PC-3 (cell line): ENCODE measurements around the gene CPEB1. TPM values are rescaled to one million over a fixed set of nuclear protein-coding genes. Genes with fewer than 3 reads are reported as not detected.
"Not testable (repeated sequence)": the region's sequence is repeated elsewhere in the genome, so short reads cannot be mapped to it uniquely, and the experiment has no call there.

Source experiments
- ATAC-seq: fragments of 200-7000 bp; cut with Tn5 transposase; 2 replicates; pipeline ENCODE4 v1.9.1; 2020; ENCODE audit warnings: mild to moderate bottlenecking, moderate library complexity
- BruUV-seq: library from RNA; stranded (reverse); fragments of 400-500 nt; replicated peaks from 2 replicates; lab custom pipeline; 2021; lab: Mats Ljungman, UMichigan
- CTCF ChIA-PET: fragments of 300-600 bp; sonication (Branson Sonifier 250); formaldehyde crosslinking; loops from one replicate; lab custom pipeline; 2022; ENCODE audit warnings: antibody characterized with exemption; lab: Charles Lee
- POLR2A ChIA-PET: fragments of 300-600 bp; sonication (Branson Sonifier 250); formaldehyde crosslinking; loops from one replicate; lab custom pipeline; 2022; ENCODE audit warnings: antibody characterized with exemption; ENCODE audit not compliant: unreplicated experiment; lab: Charles Lee
- DNase-seq: peaks from one replicate; pipeline ENCODE4 v3.0.0-alpha.2; 2015
- H2AFZ ChIP-seq: fragments of 300-600 bp; sonication (generic); 2 replicates; pipeline ENCODE4 v1.6.0; 2016; ENCODE audit warnings: antibody characterized with exemption, low read length
- H3F3A ChIP-seq: fragments of 300-600 bp; sonication (generic); one replicate; pipeline ENCODE4 v1.6.0; 2017; ENCODE audit warnings: antibody characterized with exemption, low read length, control low read depth, mild to moderate bottlenecking; ENCODE audit not compliant: unreplicated experiment
- H3K27ac ChIP-seq: fragments of 300-600 bp; sonication (generic); 2 replicates; pipeline ENCODE4 v1.5.1; 2016; ENCODE audit warnings: mild to moderate bottlenecking, low read length
- H3K27me3 ChIP-seq: fragments of 300-600 bp; sonication (generic); 2 replicates; pipeline ENCODE4 v1.6.1; 2016; ENCODE audit warnings: low read length, mixed read lengths
- H3K36me3 ChIP-seq: fragments of 300-600 bp; sonication (generic); 2 replicates; pipeline ENCODE4 v1.6.1; 2016; ENCODE audit warnings: low read depth, mixed run types, low read length, mixed read lengths
- H3K4me1 ChIP-seq: fragments of 300-600 bp; sonication (generic); 2 replicates; pipeline ENCODE4 v1.5.1; 2016; ENCODE audit warnings: low read length; ENCODE audit not compliant: insufficient read depth
- H3K4me2 ChIP-seq: fragments of 300-600 bp; sonication (generic); 2 replicates; pipeline ENCODE4 v1.6.0; 2016; ENCODE audit warnings: low read length
- H3K4me3 ChIP-seq: fragments of 300-600 bp; sonication (generic); 2 replicates; pipeline ENCODE4 v1.5.1; 2016; ENCODE audit warnings: mild to moderate bottlenecking, low read length, mixed read lengths
- H3K79me2 ChIP-seq: fragments of 300-600 bp; sonication (generic); 2 replicates; pipeline ENCODE4 v1.6.1; 2017; ENCODE audit warnings: low read length, mixed read lengths
- H3K9ac ChIP-seq: fragments of 300-600 bp; sonication (generic); 2 replicates; pipeline ENCODE4 v1.6.0; 2016; ENCODE audit warnings: mild to moderate bottlenecking, low read length
- H3K9me2 ChIP-seq: fragments of 300-600 bp; sonication (generic); replicated peaks from 2 replicates; pipeline ENCODE4 v1.6.1; 2016; ENCODE audit warnings: mixed run types, low read length, mixed read lengths
- H3K9me3 ChIP-seq: fragments of 300-600 bp; sonication (generic); 2 replicates; pipeline ENCODE4 v1.6.1; 2016; ENCODE audit warnings: low read length, mixed read lengths
- H4K20me1 ChIP-seq: fragments of 300-600 bp; sonication (generic); 2 replicates; pipeline ENCODE4 v1.6.1; 2016; ENCODE audit warnings: low read length, mixed read lengths
- EZH2 ChIP-seq: fragments of 300-600 bp; sonication (generic); IDR thresholded peaks from one replicate; pipeline ENCODE4 v1.6.1; 2017; ENCODE audit warnings: antibody characterized with exemption, mild to moderate bottlenecking, low read length; ENCODE audit not compliant: unreplicated experiment
- EZH2phosphoT487 ChIP-seq: fragments of 300-600 bp; sonication (generic); IDR thresholded peaks from 2 replicates; pipeline ENCODE4 v1.6.1; 2018; ENCODE audit warnings: mild to moderate bottlenecking, antibody characterized with exemption, low read length, borderline replicate concordance
- intact Hi-C: fragments of 100-400 bp; cut with micrococcal nuclease; formaldehyde crosslinking; loops from 2 replicates; pipeline ENCODE4 v1.9.0; 2023
- total RNA-seq: library from RNA; depleted of rRNA; stranded (reverse); fragments of >200 nt; gene quantifications from 2 replicates; pipeline ENCODE4 v1.2.3, GENCODE V29; 2014
- TF ChIP-seq, protein P1 (sequence below): fragments of 300-600 bp; sonication (generic); conservative IDR thresholded peaks from 2 replicates; pipeline ENCODE4 v1.5.1; 2017; ENCODE audit warnings: antibody characterized with exemption, low read depth, mild to moderate bottlenecking, low read length

Gene CPEB1
- total RNA-seq, 1 experiment from 2014 or later, result 3.3 TPM

DNA sequence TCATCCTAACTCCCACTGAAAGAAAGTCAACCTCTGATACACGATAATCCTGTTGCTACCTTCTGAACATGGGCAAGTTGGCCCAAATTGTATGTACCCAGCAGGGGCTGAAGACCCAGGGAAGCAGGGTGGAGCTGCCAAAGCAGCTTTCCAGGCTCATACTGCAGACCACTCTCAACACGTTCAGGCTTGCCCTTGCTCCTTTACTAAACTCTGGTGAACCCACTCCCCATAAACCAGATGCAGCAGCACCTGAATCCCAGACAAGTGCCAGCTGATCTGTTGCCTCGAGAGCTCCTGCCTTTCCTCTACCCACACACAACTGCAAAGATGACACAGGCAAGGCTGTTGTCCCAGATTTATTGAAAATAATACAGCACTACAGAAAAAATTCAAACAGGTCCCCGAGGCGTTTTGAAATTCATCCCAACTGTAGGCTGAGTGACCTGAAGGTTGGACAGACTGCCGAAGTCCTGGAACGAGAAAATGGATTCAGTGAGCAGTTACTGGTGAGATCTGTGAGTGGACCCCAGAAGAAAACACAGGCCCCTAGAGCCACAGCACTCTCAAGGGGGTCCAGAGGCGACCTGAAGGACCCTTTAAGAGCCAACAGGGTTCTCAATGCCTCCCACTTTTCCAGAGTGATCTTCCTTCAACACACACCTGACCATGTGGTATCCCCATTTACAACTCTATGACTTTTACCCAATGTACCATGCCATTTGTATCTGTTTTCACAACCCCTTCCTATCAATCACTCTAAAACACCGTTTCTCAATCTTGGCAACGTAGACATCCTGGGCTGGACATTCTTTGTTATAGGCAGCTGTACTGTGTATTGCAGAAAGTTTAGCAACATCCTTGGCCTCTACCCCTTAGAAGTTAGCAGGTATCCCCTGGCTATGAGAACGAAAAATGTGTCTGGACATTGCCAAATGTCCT, 110.5 kb downstream of the CPEB1 start:
- BruUV-seq, result no TSS peak
- Histone ChIP-seq H3K36me3 (peaks cover 49% of the 10 kb centered on the region), H3K9me3 (no peaks in the 10 kb centered on the region), H3K27me3 (no peaks in the 10 kb centered on the region), H3K4me1 (peaks cover 14% of the 10 kb centered on the region), H3K9me2 (no peaks in the 10 kb centered on the region), H3F3A (peaks cover 19% of the 10 kb centered on the region), H4K20me1 (peaks cover 40% of the 10 kb centered on the region), H3K9ac (no peak overlapping the region), H3K79me2 (peaks cover 50% of the 10 kb centered on the region), H2AFZ (no peak overlapping the region), H3K27ac (no peak overlapping the region), H3K4me3 (no peak overlapping the region), H3K4me2 (no peak overlapping the region)
- TF ChIP-seq EZH2, result no peak
- TF ChIP-seq, protein P1, sequence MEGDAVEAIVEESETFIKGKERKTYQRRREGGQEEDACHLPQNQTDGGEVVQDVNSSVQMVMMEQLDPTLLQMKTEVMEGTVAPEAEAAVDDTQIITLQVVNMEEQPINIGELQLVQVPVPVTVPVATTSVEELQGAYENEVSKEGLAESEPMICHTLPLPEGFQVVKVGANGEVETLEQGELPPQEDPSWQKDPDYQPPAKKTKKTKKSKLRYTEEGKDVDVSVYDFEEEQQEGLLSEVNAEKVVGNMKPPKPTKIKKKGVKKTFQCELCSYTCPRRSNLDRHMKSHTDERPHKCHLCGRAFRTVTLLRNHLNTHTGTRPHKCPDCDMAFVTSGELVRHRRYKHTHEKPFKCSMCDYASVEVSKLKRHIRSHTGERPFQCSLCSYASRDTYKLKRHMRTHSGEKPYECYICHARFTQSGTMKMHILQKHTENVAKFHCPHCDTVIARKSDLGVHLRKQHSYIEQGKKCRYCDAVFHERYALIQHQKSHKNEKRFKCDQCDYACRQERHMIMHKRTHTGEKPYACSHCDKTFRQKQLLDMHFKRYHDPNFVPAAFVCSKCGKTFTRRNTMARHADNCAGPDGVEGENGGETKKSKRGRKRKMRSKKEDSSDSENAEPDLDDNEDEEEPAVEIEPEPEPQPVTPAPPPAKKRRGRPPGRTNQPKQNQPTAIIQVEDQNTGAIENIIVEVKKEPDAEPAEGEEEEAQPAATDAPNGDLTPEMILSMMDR, result no peak
- DNase-seq (no peak), ATAC-seq (no peak)
- ChIA-PET POLR2A (no interaction called here), CTCF (no interaction called here)
- intact Hi-C loops, result no loop called here

DNA sequence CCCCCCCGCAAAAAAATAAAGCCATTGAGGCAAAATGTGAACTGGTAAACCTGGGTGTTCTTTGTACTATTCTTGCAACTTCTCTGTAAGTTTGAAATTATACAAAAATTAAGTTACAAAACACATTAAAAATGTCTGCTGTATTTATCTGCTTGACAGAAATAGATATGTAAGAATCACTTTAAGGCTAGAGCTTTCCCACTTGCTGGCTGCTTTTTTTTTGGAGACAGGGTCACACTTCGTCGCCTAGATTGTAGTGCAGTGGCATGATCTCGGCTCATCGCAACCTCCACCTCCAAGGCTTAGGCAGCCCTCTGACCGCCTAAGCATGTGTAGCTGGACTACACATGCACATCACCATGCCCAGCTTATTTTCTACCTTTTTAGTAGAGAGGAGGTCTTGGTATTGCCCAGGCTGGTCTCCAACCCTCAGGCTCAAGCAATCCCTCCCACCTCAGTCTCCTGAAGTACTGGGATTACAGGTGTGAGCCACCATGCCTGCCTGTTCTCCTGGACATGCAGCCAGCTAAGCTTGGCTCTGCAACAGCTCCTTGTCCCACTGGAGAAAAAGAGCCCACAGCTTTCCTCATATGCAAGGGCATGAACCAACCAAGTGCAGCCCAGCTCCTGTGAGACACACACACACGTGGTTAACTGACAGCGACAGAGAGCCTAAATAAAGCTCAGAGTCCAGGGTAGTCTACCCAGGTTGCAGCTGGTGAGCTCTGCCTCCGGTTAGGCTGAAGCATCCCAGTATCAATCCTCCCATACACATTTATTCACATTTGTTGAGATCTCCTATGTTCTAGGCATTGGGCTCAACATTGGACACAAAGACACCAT, 111.4 kb downstream of the CPEB1 start:
- H3K4me2 ChIP-seq, result no peak overlapping the region
- no peak overlapping the region for H3K27ac ChIP-seq
- H4K20me1 ChIP-seq, result peaks cover 40% of the 10 kb centered on the region
- no peak for DNase-seq
- peaks cover 19% of the 10 kb centered on the region for H3F3A ChIP-seq
- intact Hi-C loops, result no loop called here
- TF ChIP-seq, protein P1, result no peak
- TF ChIP-seq EZH2, result no peak
- TF ChIP-seq EZH2phosphoT487, result no peak
- no peaks in the 10 kb centered on the region for H3K27me3 ChIP-seq
- no peaks in the 10 kb centered on the region for H3K9me2 ChIP-seq
- no TSS peak for BruUV-seq
- H3K9ac ChIP-seq, result no peak overlapping the region
- no peaks in the 10 kb centered on the region for H3K9me3 ChIP-seq
- POLR2A ChIA-PET, result no interaction called here
- H3K4me3 ChIP-seq, result no peak overlapping the region
- H3K36me3 ChIP-seq, result peaks cover 49% of the 10 kb centered on the region
- H3K79me2 ChIP-seq, result peaks cover 43% of the 10 kb centered on the region
- no peak for ATAC-seq
- CTCF ChIA-PET, result no interaction called here
- H2AFZ ChIP-seq, result no peak overlapping the region
- peaks cover 12% of the 10 kb centered on the region for H3K4me1 ChIP-seq

DNA sequence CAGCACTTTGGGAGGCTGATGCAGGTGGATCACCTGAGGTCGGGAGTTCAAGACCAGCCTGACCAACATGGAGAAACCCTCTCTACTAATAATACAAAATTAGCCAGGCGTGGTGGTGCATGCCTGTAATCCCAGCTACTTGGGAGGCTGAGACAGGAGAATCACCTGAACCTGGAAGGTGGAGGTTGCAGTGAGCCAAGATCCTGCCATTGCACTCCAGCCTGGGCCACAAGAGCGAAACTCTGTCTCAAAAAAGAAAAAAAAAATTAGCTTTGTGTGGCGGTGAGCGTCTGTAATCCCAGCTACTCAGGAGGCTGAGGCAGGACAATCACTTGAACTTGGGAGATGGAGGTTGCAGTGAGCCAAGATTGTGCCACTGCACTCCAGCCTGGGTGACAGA, 112.0 kb downstream of the CPEB1 start:
- H2AFZ ChIP-seq, CTCF ChIA-PET, BruUV-seq, H3K27me3 ChIP-seq, ATAC-seq, DNase-seq, H3K27ac ChIP-seq, H3K9ac ChIP-seq, intact Hi-C loops, H3K4me3 ChIP-seq, POLR2A ChIA-PET, H3K9me2 ChIP-seq, H3K4me2 ChIP-seq, H3K9me3 ChIP-seq: not testable (repeated sequence)
- peaks cover 19% of the 10 kb centered on the region for H3F3A ChIP-seq
- peaks cover 40% of the 10 kb centered on the region for H4K20me1 ChIP-seq
- H3K36me3 ChIP-seq, result peaks cover 49% of the 10 kb centered on the region
- H3K79me2 ChIP-seq, result peaks cover 39% of the 10 kb centered on the region
- H3K4me1 ChIP-seq, result peaks cover 12% of the 10 kb centered on the region

DNA sequence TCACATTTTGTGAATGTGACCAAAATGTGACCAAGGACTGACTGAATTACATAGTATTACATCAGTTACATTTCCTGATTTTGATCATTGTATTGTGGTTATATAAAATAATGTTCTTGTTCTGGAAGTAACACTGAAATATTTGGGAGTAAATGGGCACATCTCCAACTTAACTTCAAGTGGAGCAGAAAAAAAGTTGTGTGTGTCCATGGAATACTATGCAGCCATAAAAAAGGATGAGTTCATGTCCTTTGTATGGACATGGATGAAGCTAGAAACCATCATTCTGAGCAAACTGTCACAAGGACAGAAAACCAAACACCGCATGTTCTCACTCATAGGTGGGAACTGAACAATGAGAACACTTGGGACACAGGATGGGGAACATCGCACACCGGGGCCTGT, 112.7 kb downstream of the CPEB1 start:
- intact Hi-C loops, H3K27ac ChIP-seq, H3K9me2 ChIP-seq, ATAC-seq, H3K27me3 ChIP-seq, H2AFZ ChIP-seq, H3K4me3 ChIP-seq, DNase-seq, H3K9ac ChIP-seq, H3K4me2 ChIP-seq, BruUV-seq, POLR2A ChIA-PET, H3K9me3 ChIP-seq: not testable (repeated sequence)
- H3K36me3 ChIP-seq, result peaks cover 48% of the 10 kb centered on the region
- peaks cover 39% of the 10 kb centered on the region for H4K20me1 ChIP-seq
- H3F3A ChIP-seq, result peaks cover 19% of the 10 kb centered on the region
- H3K79me2 ChIP-seq, result peaks cover 32% of the 10 kb centered on the region
- peaks cover 12% of the 10 kb centered on the region for H3K4me1 ChIP-seq
- CTCF ChIA-PET, result interaction anchor here (0.5 kb wide), 1 partner anchor 185 kb away, joined by 3 read pairs; no protein-coding TSS in a partner anchor
